Ascending aorta (tissue), 2 donors: ENCODE measurements around the gene RPTOR. TPM values are rescaled to one million over a fixed set of nuclear protein-coding genes. Genes with fewer than 3 reads are reported as not detected.
A peak's percentile ranks its signal among the peaks of the same experiment; 100 is the strongest.

Experiments
- DNase-seq, 2 donors: peaks; one replicate each; pipeline ENCODE4 v3.0.0-alpha.2; 2019; ENCODE audit warnings: low spot score in 2 of 2
- H3K27ac ChIP-seq, 2 donors: fragments of 200-600 bp; sonication (generic); one replicate each; pipeline ENCODE4 v1.5.1; 2016 to 2017; ENCODE audit warnings: mild to moderate bottlenecking in 1 of 2
- H3K27me3 ChIP-seq: fragments of 200-600 bp; sonication (generic); one replicate; pipeline ENCODE4 v1.5.1; 2017
- H3K36me3 ChIP-seq, 2 donors: fragments of 200-600 bp; sonication (generic); one replicate each; pipeline ENCODE4 v1.5.1; 2016
- H3K4me1 ChIP-seq, 2 donors: fragments of 200-600 bp; sonication (generic); one replicate each; pipeline ENCODE4 v1.5.1; 2016 to 2017; ENCODE audit warnings: mild to moderate bottlenecking in 1 of 2
- H3K4me3 ChIP-seq, 2 donors: fragments of 200-600 bp; sonication (generic); one replicate each; pipeline ENCODE4 v1.5.1; 2016 to 2017; ENCODE audit warnings: mild to moderate bottlenecking in 1 of 2
- H3K9me3 ChIP-seq, 2 donors: fragments of 200-600 bp; sonication (generic); one replicate each; pipeline ENCODE4 v1.5.1; 2016
- intact Hi-C: fragments of 100-400 bp; cut with DNase I; formaldehyde crosslinking; loops from one replicate; pipeline ENCODE4 v1.15.1; 2023
- total RNA-seq: library from RNA; depleted of rRNA; stranded (reverse); fragments of >200 nt; gene quantifications from one replicate; pipeline ENCODE4 v1.1.0, GENCODE V29; 2016
- TF ChIP-seq, protein P1 (sequence below), 3 experiments: fragments of 200-600 bp in 2 of 3; fragments of 450-650 bp in 1 of 3; sonication (generic) in 2 of 3; IDR thresholded peaks; one replicate each; pipeline ENCODE4 v1.5.1; 2016 to 2019; ENCODE audit warnings: antibody characterized with exemption in 3 of 3, mild to moderate bottlenecking in 1 of 3, moderate library complexity in 1 of 3

Gene RPTOR
- total RNA-seq, 1 donor from 2014 or later, result 36.1 TPM

DNA sequence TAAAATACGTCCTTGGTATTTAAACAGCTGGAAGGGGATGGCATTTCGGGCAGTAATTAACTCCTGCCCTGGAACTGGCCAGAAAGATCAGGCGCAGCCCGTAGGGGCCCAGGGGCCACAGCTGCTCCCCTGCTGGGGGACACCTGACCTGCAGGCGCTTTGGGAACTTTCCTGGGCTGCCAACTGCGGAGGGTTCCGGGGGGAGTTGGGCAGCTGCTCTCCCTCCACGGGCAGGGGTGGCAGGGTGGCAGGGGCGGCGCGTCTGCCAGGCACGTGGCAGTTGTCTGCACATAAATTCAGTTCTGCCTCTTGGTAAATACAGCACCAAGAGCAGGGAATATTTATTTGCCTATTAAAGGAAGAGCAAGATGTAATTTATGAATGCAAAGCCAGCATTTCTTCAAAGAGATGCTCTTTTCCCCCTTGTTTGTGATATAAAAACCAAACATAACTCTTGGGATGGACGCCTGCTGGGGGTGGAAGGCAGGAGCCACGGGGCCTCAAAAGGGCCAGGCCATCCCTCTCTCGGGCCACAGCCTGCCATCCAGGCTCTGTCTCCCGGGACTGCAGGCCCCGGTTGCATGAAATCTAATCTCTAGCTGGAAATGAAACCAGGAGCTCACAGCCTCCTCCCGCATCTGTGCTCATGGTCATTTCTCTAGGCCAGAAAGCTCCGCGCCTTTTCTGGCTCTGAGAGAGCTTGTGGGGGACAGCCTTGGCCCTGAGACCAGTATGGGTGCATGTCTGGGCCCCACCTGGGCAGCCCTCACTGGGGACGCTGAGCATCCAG is 417.1 kb downstream of the RPTOR start:
- DNase-seq, result no peak
- Histone ChIP-seq H3K4me1 (peaks cover 12 to 22% of the 10 kb centered on the region in 2 donors), H3K27me3 (no peaks in the 10 kb centered on the region), H3K4me3 (no peak overlapping the region), H3K27ac (peak overlapping the region; percentile 84 to 88), H3K36me3 (peaks cover 9 to 15% of the 10 kb centered on the region in 2 donors), H3K9me3 (no peaks in the 10 kb centered on the region)
- intact Hi-C loops, result no loop called here
- TF ChIP-seq, protein P1, sequence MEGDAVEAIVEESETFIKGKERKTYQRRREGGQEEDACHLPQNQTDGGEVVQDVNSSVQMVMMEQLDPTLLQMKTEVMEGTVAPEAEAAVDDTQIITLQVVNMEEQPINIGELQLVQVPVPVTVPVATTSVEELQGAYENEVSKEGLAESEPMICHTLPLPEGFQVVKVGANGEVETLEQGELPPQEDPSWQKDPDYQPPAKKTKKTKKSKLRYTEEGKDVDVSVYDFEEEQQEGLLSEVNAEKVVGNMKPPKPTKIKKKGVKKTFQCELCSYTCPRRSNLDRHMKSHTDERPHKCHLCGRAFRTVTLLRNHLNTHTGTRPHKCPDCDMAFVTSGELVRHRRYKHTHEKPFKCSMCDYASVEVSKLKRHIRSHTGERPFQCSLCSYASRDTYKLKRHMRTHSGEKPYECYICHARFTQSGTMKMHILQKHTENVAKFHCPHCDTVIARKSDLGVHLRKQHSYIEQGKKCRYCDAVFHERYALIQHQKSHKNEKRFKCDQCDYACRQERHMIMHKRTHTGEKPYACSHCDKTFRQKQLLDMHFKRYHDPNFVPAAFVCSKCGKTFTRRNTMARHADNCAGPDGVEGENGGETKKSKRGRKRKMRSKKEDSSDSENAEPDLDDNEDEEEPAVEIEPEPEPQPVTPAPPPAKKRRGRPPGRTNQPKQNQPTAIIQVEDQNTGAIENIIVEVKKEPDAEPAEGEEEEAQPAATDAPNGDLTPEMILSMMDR (IDR thresholded peaks at IDR 0.05), result no peak

DNA sequence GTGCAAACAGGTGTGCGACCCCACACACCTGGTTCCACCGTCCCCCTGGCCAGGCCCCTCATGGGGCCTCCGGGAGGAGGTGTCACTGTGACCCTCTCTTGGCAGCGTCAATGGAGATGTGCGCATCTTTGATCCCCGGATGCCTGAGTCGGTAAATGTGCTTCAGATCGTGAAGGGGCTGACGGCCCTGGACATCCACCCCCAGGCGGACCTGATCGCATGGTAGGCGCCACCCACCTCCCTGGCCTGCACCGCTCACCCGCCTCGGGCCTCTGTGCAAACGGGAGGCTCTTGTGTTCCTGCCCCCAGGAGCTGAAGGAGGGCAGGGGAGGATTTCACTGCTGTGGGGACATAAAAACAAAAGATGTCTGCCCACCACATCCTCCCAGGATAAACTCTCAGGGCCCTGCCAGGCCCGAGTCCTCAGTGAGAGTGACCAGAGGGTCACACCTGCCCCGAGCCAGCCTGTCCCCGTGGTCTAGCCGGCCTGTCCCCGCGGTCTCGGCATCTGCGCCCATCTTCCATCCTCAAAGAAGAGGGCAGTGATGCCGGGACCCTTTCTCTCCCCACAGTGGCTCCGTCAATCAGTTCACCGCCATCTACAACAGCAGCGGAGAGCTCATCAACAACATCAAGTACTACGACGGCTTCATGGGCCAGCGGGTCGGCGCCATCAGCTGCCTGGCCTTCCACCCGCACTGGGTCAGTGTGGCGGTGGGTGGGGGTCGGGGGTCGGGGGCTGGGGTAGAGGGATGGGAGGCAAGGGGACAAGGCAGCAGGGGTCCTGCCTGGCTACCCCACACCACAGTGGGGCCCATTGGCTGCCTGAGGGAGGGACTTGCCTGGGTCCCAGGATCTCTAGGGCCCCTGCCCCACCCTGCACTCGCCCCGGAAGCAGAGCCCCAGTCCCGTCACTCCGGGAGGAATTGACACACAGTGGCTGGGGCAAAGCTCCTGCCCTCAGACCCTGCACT is 418.0 kb downstream of the RPTOR start:
- TF ChIP-seq, protein P1 (IDR thresholded peaks at IDR 0.05), result no peak
- Histone ChIP-seq H3K9me3 (no peaks in the 10 kb centered on the region), H3K4me1 (peaks cover 12 to 22% of the 10 kb centered on the region in 2 donors), H3K36me3 (peaks cover 9 to 15% of the 10 kb centered on the region in 2 donors), H3K27me3 (no peaks in the 10 kb centered on the region), H3K4me3 (no peak overlapping the region), H3K27ac (no peak overlapping the region)
- DNase-seq, result no peak
- intact Hi-C loops, result no loop called here

DNA sequence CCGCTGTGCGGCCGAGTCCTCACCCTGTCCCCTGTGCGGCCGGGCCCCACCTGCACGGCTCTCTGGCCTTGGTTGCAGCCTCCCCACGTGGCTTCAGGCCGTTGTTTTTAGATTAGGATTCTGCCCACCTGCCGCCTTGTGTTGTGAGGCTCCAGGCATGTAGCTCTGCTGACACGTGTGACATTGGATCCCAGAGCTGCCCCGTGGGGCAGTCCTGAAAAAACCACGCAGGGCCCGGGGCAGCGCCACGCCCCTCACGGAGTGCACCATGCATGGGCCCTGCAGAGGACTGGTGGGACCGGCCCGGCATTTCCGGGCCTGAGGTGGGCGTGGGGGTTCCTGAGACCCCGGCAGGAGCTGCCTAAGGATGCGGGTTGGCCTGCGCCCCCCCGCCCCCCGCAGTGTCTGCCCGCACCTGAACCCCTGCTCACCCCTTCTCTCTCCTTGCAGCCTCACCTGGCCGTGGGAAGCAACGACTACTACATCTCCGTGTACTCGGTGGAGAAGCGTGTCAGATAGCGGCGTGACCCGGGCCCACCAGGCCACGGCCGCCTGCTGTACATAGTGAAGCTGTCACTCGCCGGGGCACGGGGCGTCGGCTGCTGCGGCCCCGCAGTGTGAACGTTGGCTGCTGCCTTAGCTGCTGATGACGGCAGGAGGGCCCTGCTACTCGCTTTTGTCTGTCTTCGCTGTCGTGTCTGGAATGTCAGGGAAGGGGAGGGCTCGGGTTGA is 419.3 kb downstream of the RPTOR start:
- H3K27ac ChIP-seq, result no peak overlapping the region
- TF ChIP-seq, protein P1 (IDR thresholded peaks at IDR 0.05), result no peak
- peaks cover 9 to 15% of the 10 kb centered on the region in 2 donors for H3K36me3 ChIP-seq
- DNase-seq, result no peak
- intact Hi-C loops, result no loop called here
- H3K4me1 ChIP-seq, result peaks cover 13 to 25% of the 10 kb centered on the region in 2 donors
- H3K4me3 ChIP-seq, result no peak overlapping the region
- no peaks in the 10 kb centered on the region for H3K27me3 ChIP-seq
- H3K9me3 ChIP-seq, result no peaks in the 10 kb centered on the region

DNA sequence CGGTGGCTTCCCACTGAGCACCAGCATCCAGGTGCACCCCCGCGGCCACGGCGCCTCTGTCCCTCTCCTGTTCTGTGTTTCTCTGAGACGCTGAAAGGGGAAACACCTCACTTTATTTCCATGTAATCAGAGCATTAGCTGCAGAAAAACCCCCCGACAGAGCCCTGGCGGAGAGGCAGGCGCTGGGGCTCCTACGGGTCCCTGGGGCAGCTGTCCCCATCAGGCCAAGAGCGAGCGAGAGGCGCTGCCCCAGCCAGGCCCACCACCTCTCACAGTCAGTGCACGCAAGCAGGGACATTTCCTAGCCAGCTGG is 419.9 kb downstream of the RPTOR start:
- intact Hi-C loops, result no loop called here
- Histone ChIP-seq H3K9me3 (no peaks in the 10 kb centered on the region), H3K36me3 (peaks cover 9 to 15% of the 10 kb centered on the region in 2 donors), H3K4me3 (no peak overlapping the region), H3K27ac (no peak overlapping the region), H3K27me3 (no peaks in the 10 kb centered on the region), H3K4me1 (peaks cover 11 to 25% of the 10 kb centered on the region in 2 donors)
- no peak for DNase-seq
- TF ChIP-seq, protein P1 (IDR thresholded peaks at IDR 0.05), result no peak

DNA sequence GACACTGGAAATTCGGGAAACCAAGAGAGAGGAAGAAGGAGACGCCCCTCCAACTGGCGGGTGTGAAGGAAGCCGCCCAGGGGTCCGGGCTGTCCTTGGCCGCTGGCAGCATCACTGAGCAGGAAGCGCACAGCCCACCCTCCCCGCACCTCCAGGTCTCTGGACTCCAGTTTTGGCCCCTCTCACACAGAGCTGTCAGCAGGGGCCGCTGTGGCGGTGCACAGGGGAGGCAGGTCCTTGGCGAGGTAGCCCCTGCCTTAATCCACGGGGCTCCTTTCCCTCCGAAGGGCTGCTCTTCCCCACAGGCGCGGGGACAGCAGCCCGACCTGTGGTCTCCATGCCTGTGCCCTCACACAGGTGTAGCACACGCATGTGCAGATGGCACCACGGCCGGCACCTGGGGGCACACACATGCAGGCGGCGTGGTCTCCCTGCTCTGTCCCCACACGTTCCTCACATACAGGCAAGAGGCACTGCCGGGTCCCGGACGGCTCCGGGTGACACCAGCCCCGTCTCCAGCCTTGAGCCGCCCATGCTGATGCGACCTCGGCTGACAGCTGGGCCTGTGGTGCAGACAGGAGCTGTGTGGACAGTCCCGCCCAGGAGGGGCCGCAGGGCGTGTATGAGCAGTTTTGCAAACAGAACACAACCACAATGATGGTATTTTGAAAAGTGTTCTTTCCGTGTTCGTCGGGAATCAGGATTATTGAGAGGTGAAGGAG is 420.4 kb downstream of the RPTOR start:
- Histone ChIP-seq H3K4me3 (no peak overlapping the region), H3K27ac (no peak overlapping the region), H3K27me3 (no peaks in the 10 kb centered on the region), H3K9me3 (no peaks in the 10 kb centered on the region), H3K4me1 (peaks cover 8 to 26% of the 10 kb centered on the region in 2 donors), H3K36me3 (peaks cover 9 to 15% of the 10 kb centered on the region in 2 donors)
- TF ChIP-seq, protein P1 (IDR thresholded peaks at IDR 0.05), result no peak
- intact Hi-C loops, result no loop called here
- DNase-seq, result no peak
